Neural progenitor cell (in vitro differentiated cells): Measurements from ENCODE around the gene S100A16. TPM values are rescaled to one million over a fixed set of nuclear protein-coding genes. Genes with fewer than 3 reads are reported as not detected.

Source experiments
- DNase-seq: peaks from one replicate; pipeline ENCODE4 v3.0.0-alpha.2; 2016; ENCODE audit warnings: low spot score
- H2AFZ ChIP-seq: fragments of 200-600 bp; sonication (generic); replicated peaks from 2 replicates; pipeline ENCODE4 v1.6.1; 2016; ENCODE audit warnings: antibody characterized with exemption
- H3F3A ChIP-seq: fragments of 200-600 bp; sonication (generic); 2 replicates; pipeline ENCODE4 v1.6.1; 2016; ENCODE audit warnings: antibody characterized with exemption, low read depth
- H3K27ac ChIP-seq: fragments of 200-600 bp; sonication (generic); 2 replicates; pipeline ENCODE4 v1.5.1; 2016; ENCODE audit warnings: mild to moderate bottlenecking
- H3K27me3 ChIP-seq: fragments of 200-600 bp; sonication (generic); 2 replicates; pipeline ENCODE4 v1.6.1; 2016; ENCODE audit warnings: mild to moderate bottlenecking, moderate library complexity
- H3K36me3 ChIP-seq: fragments of 200-600 bp; sonication (generic); 2 replicates; pipeline ENCODE4 v1.5.1; 2016
- H3K4me1 ChIP-seq: fragments of 200-600 bp; sonication (generic); 2 replicates; pipeline ENCODE4 v1.6.1; 2016; ENCODE audit warnings: mixed run types
- H3K4me2 ChIP-seq: fragments of 200-600 bp; sonication (generic); 2 replicates; pipeline ENCODE4 v1.6.1; 2016
- H3K4me3 ChIP-seq: fragments of 200-600 bp; sonication (generic); 2 replicates; pipeline ENCODE4 v1.5.1; 2016
- H3K79me2 ChIP-seq: fragments of 200-600 bp; sonication (generic); 2 replicates; pipeline ENCODE4 v1.6.1; 2016; ENCODE audit warnings: low read depth
- H3K9ac ChIP-seq: fragments of 200-600 bp; sonication (generic); 2 replicates; pipeline ENCODE4 v1.6.1; 2016
- H3K9me3 ChIP-seq: fragments of 200-600 bp; sonication (generic); 2 replicates; pipeline ENCODE4 v1.5.1; 2016; ENCODE audit warnings: low read depth
- H4K20me1 ChIP-seq: fragments of 200-600 bp; sonication (generic); 2 replicates; pipeline ENCODE4 v1.6.1; 2016; ENCODE audit warnings: low read depth
- H3K27ac Mint-ChIP-seq: 3 replicates; pipeline ENCODE4 v1.8.0; 2021; ENCODE audit warnings: mixed read lengths
- H3K27me3 Mint-ChIP-seq: 2 replicates; pipeline ENCODE4 v1.8.0; 2022; ENCODE audit warnings: low read depth, mild to moderate bottlenecking, inconsistent platforms, moderate library complexity, mixed read lengths; ENCODE audit not compliant: insufficient read depth
- H3K36me3 Mint-ChIP-seq: 3 replicates; pipeline ENCODE4 v1.8.0; 2021; ENCODE audit warnings: mixed read lengths
- H3K4me1 Mint-ChIP-seq: 3 replicates; pipeline ENCODE4 v1.8.0; 2021; ENCODE audit warnings: mixed read lengths
- H3K4me3 Mint-ChIP-seq: 3 replicates; pipeline ENCODE4 v1.8.0; 2021; ENCODE audit warnings: mild to moderate bottlenecking, moderate library complexity, mixed read lengths
- H3K9me3 Mint-ChIP-seq: 3 replicates; pipeline ENCODE4 v1.8.0; 2020; ENCODE audit warnings: mixed read lengths
- EZH2 ChIP-seq: fragments of 200-600 bp; sonication (generic); IDR thresholded peaks from 2 replicates; pipeline ENCODE4 v1.6.1; 2017; ENCODE audit warnings: antibody characterized with exemption, mild to moderate bottlenecking, moderate library complexity
- EZH2phosphoT487 ChIP-seq: fragments of 200-600 bp; sonication (generic); IDR thresholded peaks from 2 replicates; pipeline ENCODE4 v1.6.1; 2017; ENCODE audit warnings: antibody characterized with exemption
- total RNA-seq: library from RNA; depleted of rRNA; stranded (reverse); fragments of >200 nt; gene quantifications from 2 replicates; pipeline ENCODE4 v1.2.3, GENCODE V29; 2015; ENCODE audit warnings: low replicate concordance
- TF ChIP-seq, protein P1 (sequence below): fragments of 200-600 bp; sonication (generic); IDR thresholded peaks from 2 replicates; pipeline ENCODE4 v1.5.1; 2017; ENCODE audit warnings: antibody characterized with exemption, mild to moderate bottlenecking

The S100A16 gene
- total RNA-seq, 1 donor from 2014 or later = 13.1 TPM

DNA sequence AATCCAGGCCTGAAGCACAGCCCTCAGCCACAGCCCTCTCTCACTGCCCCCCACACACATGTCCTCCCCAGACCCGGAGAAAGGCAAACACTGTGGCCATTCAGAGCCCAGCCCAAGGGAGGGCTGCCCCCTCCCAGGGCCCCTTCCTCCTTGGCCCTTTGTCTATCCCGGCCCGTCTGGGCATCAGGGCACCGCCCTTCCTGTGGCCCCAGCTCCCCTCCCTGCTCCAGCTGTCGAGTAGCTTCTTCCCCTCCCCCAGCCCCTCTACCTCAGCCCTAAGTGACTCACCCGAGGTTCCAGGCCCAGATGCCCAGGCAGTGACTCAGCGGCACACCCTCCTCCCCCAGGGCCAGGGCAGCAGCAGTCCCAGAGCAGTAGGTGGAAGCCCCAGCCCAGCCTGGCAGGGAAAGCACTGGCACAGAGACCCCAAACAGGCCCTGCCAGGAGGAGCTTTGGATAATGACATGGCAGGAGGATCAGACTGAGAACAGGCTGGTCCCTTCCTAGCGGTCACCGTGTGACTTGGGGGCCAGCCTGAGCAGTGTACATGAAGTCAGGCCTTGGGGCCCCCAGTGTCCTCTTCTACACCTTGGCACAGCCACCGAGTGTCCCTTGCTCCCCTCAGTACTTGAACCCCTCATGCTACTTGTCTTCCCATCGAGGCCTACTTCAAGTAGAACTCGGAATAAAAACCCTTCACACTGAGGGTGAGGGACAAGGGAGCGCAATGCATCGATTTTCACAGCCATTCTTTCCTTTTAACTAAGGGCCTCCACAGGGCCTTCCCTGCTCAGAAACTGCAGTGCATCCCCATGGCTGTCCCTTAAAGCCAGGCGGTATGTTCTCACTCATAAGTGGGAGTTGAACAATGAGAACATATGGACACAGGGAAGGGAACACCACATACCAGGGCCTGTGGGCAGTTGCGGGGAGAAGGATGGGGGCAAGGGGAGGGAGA is 46.2 kb downstream of the S100A16 start:
- no peak overlapping the region for H3K27ac ChIP-seq
- peak; percentile 56 for DNase-seq
- Mint-ChIP-seq H3K9me3 (no peaks in the 10 kb centered on the region), H3K36me3 (no peaks in the 10 kb centered on the region), H3K4me3 (peak overlapping the region; percentile 52), H3K27ac (peak overlapping the region; percentile 97), H3K4me1 (peaks cover 43% of the 10 kb centered on the region), H3K27me3 (peaks cover 20% of the 10 kb centered on the region)
- peak overlapping the region; percentile 23 for H2AFZ ChIP-seq
- H3K79me2 ChIP-seq = no peaks in the 10 kb centered on the region
- H3K4me3 ChIP-seq = no peak overlapping the region
- H4K20me1 ChIP-seq = no peaks in the 10 kb centered on the region
- TF ChIP-seq EZH2 (no peak), EZH2phosphoT487 (no peak)
- TF ChIP-seq, protein P1, sequence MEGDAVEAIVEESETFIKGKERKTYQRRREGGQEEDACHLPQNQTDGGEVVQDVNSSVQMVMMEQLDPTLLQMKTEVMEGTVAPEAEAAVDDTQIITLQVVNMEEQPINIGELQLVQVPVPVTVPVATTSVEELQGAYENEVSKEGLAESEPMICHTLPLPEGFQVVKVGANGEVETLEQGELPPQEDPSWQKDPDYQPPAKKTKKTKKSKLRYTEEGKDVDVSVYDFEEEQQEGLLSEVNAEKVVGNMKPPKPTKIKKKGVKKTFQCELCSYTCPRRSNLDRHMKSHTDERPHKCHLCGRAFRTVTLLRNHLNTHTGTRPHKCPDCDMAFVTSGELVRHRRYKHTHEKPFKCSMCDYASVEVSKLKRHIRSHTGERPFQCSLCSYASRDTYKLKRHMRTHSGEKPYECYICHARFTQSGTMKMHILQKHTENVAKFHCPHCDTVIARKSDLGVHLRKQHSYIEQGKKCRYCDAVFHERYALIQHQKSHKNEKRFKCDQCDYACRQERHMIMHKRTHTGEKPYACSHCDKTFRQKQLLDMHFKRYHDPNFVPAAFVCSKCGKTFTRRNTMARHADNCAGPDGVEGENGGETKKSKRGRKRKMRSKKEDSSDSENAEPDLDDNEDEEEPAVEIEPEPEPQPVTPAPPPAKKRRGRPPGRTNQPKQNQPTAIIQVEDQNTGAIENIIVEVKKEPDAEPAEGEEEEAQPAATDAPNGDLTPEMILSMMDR = no peak
- H3K9me3 ChIP-seq = no peaks in the 10 kb centered on the region
- no peaks in the 10 kb centered on the region for H3K36me3 ChIP-seq
- H3K4me1 ChIP-seq = peaks cover 17% of the 10 kb centered on the region
- H3K4me2 ChIP-seq = no peak overlapping the region
- H3K9ac ChIP-seq = no peak overlapping the region
- no peaks in the 10 kb centered on the region for H3F3A ChIP-seq
- no peaks in the 10 kb centered on the region for H3K27me3 ChIP-seq

DNA sequence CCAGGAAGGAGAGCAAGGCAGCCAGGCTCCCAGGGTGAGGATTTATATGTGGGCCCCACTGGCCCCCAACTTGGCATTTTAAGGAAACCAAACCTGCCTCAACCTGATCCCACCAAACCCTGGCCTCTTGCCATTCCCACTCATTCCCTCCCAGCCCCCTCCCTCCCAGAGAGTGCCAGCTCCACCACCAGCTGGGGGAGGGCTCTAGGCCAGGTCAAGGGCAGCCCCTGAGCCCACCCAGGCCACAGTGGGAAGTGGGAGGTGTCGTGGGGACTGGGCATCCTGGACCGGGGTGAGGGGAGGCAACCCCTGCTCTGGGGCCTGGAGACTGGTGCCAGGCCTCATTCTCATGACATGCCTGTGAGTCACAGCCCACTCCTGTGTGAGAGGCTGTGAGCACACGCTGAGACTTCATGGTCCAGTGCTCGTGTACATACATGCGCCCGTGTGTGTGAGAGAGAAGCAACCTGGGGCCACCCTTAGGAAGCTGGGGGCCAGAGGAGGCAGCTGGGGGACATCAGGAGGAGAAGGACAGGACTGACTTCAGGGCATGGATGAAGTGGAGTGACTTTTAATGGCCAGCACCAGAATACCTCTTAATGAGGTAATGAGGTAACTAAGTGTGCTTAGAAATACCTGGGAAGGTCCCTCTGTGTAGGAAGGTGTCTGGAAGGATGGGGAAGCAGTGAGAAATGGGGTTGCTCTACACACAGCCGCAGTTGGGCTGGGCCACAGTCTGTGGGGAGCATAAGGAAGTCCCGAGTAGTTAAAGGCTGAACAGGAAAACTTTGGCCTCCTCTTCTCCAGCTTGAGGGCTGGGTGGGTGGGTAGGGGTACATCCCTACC is 47.2 kb downstream of the S100A16 start, which contains the start of gene S100A2:
Gene S100A2, minus strand, starts transcription at position 316 of the 846 bp plus-strand sequence. CDS start 1,967 bp downstream, outside the sequence.
- TF ChIP-seq EZH2phosphoT487 (no peak), EZH2 (no peak)
- TF ChIP-seq, protein P1 = no peak
- H3F3A ChIP-seq = no peaks in the 10 kb centered on the region
- H3K4me1 ChIP-seq = peaks cover 17% of the 10 kb centered on the region
- no peaks in the 10 kb centered on the region for H3K27me3 ChIP-seq
- H3K27ac ChIP-seq = no peak within 1 kb of the TSS
- no peaks in the 10 kb centered on the region for H3K79me2 ChIP-seq
- Mint-ChIP-seq H3K27ac (peak within 1 kb of the TSS; percentile 97), H3K4me3 (peak within 1 kb of the TSS; percentile 52), H3K27me3 (peaks cover 17% of the 10 kb centered on the region), H3K4me1 (peaks cover 40% of the 10 kb centered on the region), H3K36me3 (no peaks in the 10 kb centered on the region), H3K9me3 (no peaks in the 10 kb centered on the region)
- H3K36me3 ChIP-seq = no peaks in the 10 kb centered on the region
- no peak within 1 kb of the TSS for H3K4me3 ChIP-seq
- no peaks in the 10 kb centered on the region for H3K9me3 ChIP-seq
- H2AFZ ChIP-seq = peak within 1 kb of the TSS; percentile 23
- H3K9ac ChIP-seq = no peak within 1 kb of the TSS
- H4K20me1 ChIP-seq = no peaks in the 10 kb centered on the region
- DNase-seq = no peak
- no peak within 1 kb of the TSS for H3K4me2 ChIP-seq

DNA sequence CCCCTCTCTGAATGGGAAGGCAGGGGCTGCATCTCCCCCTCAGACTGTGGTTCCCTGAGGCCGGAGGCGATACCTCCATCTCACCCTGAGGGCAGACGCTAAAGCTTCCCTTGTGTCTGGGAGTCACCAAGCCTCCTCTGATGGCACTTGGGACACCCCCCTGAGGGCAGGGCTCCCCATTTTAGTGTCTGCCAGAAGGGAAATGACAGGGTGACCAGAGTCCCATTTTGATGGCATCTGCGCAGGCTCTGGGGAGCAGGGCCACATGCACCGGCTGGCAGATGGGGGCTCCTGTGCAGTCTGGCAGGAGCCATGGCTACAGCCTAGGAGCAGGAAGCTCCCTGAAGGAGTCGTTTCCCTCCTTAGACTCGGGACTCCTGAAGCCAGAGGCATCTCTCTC is 48.9 kb downstream of the S100A16 start:
- Histone ChIP-seq H2AFZ (no peak overlapping the region), H3K79me2 (no peaks in the 10 kb centered on the region), H3K4me3 (no peak overlapping the region), H3K4me1 (peaks cover 17% of the 10 kb centered on the region), H3K9ac (no peak overlapping the region), H3K9me3 (no peaks in the 10 kb centered on the region), H3K4me2 (no peak overlapping the region), H3K36me3 (no peaks in the 10 kb centered on the region), H3F3A (no peaks in the 10 kb centered on the region), H3K27me3 (no peaks in the 10 kb centered on the region), H4K20me1 (no peaks in the 10 kb centered on the region), H3K27ac (no peak overlapping the region)
- no peak overlapping the region for H3K27ac Mint-ChIP-seq
- H3K4me1 Mint-ChIP-seq = peaks cover 34% of the 10 kb centered on the region
- DNase-seq = no peak
- TF ChIP-seq EZH2 (no peak), EZH2phosphoT487 (no peak)
- TF ChIP-seq, protein P1 = no peak
- no peak overlapping the region for H3K4me3 Mint-ChIP-seq
- no peaks in the 10 kb centered on the region for H3K36me3 Mint-ChIP-seq
- H3K9me3 Mint-ChIP-seq = no peaks in the 10 kb centered on the region
- H3K27me3 Mint-ChIP-seq = peaks cover 13% of the 10 kb centered on the region
